ENCODE results near the gene COL25A1. TPM values are rescaled to one million over a fixed set of nuclear protein-coding genes. Genes with fewer than 3 reads are reported as not detected.

COL25A1 gene
- total and polyA plus RNA-seq, 2 donors (not counting 3 experiments of a cell fraction or from before 2014, with no cell fraction given) = 0.21 to 3.5 TPM

GRCh38 chr4:108799306-108799705 is 503.2 kb downstream of the COL25A1 start:
- dilution Hi-C loops (cut with MboI; ENCODE audit: extremely low pct_ligation_motif_present, low sequenced_read_pairs) = no loop called here
- BruUV-seq (replicated peaks) = no TSS peak

More at GRCh38 chr4:108799306-108799705, 503.2 kb downstream of the COL25A1 start:
- FAIRE-seq = no peak
- Histone ChIP-seq H3K4me3 (replicated peaks in 1 of 3; ENCODE audit: insufficient read depth in 1 of 3, low read depth in 1 of 3, low read length in 3 of 3) (no peak overlapping the region), H3K36me3 (ENCODE audit: control insufficient read depth in 2 of 2, extremely low read depth in 1 of 2, insufficient read depth in 2 of 2, low read length in 2 of 2) (no peaks in the 10 kb centered on the region), H3K4me2 (ENCODE audit: insufficient read depth, low read length) (no peak overlapping the region), H3K27ac (ENCODE audit: insufficient read depth, low read depth, low read length) (no peak overlapping the region), H3K9me3 (replicated peaks; ENCODE audit: control insufficient read depth, insufficient read depth, low read length) (no peaks in the 10 kb centered on the region), H3K79me2 (ENCODE audit: control insufficient read depth, insufficient read depth, low read length) (no peaks in the 10 kb centered on the region), H3K9ac (replicated peaks; ENCODE audit: extremely low read depth, insufficient read depth, low read length) (no peak overlapping the region), H3K4me1 (ENCODE audit: control insufficient read depth, extremely low read depth, insufficient read depth, low read length) (peaks cover 6% of the 10 kb centered on the region), H4K20me1 (replicated peaks; ENCODE audit: control insufficient read depth, extremely low read depth, insufficient read depth, low read length) (no peaks in the 10 kb centered on the region), H3K27me3 (ENCODE audit: control insufficient read depth in 2 of 2, insufficient read depth in 2 of 2, low read length in 2 of 2) (no peaks in the 10 kb centered on the region), H2AFZ (ENCODE audit: low read depth, low read length) (no peak overlapping the region), H3K9me1 (replicated peaks; ENCODE audit: control insufficient read depth, extremely low read depth, insufficient read depth, low read length) (no peaks in the 10 kb centered on the region)
- intact Hi-C loops (cut with micrococcal nuclease) = no loop called here
- POLR2A ChIA-PET = no interaction called here
- no peak for DNase-seq (ENCODE audit: low read depth, low spot score)
- CTCF ChIA-PET = no interaction called here
- TF ChIP-seq MYC (IDR thresholded peaks at IDR 0.05; ENCODE audit: low read depth, low read length) = no peak
- no peak for TF ChIP-seq JUN (IDR thresholded peaks at IDR 0.05; ENCODE audit: borderline replicate concordance, insufficient read depth, insufficient read length, low read depth)
- no peak for TF ChIP-seq POLR2A (IDR thresholded peaks at IDR 0.05; ENCODE audit: low read depth, low read length)
- no peak for TF ChIP-seq CTCF (IDR thresholded peaks at IDR 0.05; ENCODE audit: extremely low read depth in 1 of 2, insufficient read depth in 1 of 2, low read depth in 1 of 2, low read length in 2 of 2)
- no peak for TF ChIP-seq EZH2 (IDR thresholded peaks at IDR 0.05; ENCODE audit: borderline replicate concordance, low read depth, low read length, severe bottlenecking)
- no peak for TF ChIP-seq POLR2AphosphoS5 (IDR thresholded peaks at IDR 0.05; ENCODE audit: insufficient read depth, low read depth, low read length)
- no peak for TF ChIP-seq FOS (IDR thresholded peaks at IDR 0.05; ENCODE audit: borderline replicate concordance, insufficient read depth, low read length)
- TF ChIP-seq GATA2 (IDR thresholded peaks at IDR 0.05; ENCODE audit: insufficient read depth, insufficient read length, low read depth, low read length) = no peak
- TF ChIP-seq MAX (IDR thresholded peaks at IDR 0.05; ENCODE audit: insufficient read depth, insufficient read length) = no peak
